HG03521 (cell line): Measurements from ENCODE around the gene TGIF2.
"Not testable (repeated sequence)": the region's sequence is repeated elsewhere in the genome, so short reads cannot be mapped to it uniquely, and the experiment has no call there.

Experiments
- ATAC-seq: cut with Tn5 transposase; IDR thresholded peaks from one replicate; pipeline ENCODE4 v1.9.1; 2021; ENCODE audit warnings: mild to moderate bottlenecking, moderate library complexity; ENCODE audit not compliant: unreplicated experiment

TGIF2 gene

DNA sequence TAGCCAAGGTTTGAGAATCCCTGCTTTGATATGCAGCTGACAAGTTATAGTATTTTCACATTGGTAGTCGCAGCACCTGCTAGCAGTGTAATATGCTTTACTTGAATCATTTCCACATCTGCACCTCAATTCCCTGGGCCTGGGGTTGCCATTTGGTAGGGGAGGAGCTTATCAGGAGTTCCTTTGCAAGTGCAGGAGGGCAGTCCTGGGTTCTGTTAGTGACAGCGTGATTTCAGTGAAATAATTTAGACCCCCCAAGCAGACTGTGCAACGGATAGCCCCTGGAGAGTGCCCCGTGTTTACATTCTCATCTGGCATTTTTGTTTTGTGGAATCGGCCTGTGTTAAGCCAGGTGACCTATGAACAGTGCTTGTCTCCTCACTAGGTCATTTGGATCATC lies 38.2 kb downstream of the TGIF2 start:
- no peak for ATAC-seq

DNA sequence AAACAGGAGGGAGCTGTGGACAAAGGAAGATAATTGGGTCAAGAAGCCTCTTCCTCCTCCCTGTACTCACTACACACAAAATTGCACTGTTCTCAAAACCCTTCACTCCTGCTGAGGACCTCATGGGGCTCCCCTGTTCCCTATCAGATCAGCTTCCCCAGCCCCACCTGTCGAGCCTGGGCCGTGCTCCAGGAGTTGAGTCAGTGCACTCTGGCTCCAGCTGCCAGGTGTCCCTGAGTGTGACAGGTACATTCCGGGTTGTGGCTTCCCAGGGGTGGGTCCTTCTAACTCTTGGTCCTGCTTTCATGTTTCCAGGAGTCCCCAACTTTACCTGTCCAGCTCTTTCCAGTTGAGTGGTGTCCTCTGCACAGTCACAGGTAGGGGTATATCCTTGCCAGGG lies 40.6 kb downstream of the TGIF2 start:
- no peak for ATAC-seq

DNA sequence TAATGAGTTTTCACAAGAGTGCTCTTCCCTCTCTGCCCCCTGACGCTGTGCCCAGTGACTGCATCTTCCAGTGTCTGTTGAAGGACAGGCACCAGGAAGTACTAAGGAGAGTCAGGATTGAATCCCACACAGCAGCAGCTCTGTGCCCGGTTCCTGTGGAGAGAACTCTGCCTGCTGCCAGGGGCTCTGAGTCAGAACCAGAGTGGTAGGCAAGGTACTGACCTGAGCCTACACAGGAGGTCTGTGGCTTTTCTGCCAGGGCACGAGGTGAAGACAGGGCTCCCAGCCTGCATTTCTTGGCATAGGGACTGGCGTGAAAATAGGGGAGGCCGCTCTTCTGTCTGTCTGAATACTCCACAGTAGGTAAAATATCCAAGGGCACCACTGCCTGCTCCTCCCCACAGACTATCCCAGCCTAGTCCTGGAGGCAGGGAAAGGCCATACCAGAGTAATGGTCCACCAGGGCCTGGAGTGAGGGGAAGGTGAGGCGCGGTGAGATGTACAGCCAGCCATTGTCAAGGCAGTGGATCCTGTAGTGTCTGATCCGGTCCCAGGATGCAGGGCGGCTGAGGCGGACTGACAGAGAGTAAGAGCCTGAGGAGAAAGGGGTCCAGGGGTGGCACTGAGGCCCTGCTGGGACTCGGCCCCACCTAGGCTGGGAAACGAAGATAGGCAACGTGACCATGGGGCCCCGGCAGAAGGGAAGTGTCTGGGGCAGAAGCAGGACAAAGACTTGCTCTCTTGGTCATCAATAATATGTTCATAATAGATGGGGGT lies 41.6 kb downstream of the TGIF2 start:
- ATAC-seq: no peak

DNA sequence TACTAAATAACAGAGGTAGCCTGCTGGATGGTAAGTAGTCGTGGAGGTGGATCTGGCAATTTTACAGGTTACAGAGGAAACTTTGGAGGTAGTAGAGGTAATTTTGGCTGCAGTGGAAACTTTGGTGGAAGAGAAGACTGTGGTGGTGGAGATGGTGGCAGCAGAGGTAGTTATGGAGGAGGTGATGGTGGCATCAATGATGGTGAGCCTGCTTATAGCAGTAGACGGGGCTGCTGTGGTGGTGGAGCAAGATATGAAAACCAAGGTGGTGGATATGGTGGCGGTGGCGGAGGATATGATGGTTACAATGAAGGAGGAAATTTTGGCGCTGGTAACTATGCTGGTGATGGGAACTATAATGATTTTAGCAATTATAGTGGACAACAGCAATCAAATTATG lies 47.5 kb downstream of the TGIF2 start:
- ATAC-seq: no peak

DNA sequence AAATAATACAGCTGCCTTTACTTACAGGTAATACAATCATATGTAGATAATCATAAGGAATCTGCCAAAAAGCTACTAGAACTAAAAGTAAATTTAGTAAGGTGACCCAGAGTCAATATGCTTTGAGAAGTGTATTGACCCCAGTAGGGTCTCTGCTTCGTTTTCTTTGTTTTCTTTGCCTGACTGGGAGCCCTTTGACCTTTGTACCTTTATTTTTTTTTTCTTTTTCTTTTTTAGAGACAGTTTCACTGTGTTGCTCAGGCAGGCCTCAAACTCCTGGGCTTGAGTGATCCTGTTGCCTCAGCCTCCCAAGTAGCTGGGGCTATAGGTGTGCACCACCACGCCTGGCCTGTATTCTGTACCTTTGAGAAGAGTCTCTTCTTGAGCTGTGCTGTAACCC lies 50.0 kb downstream of the TGIF2 start:
- no peak for ATAC-seq

DNA sequence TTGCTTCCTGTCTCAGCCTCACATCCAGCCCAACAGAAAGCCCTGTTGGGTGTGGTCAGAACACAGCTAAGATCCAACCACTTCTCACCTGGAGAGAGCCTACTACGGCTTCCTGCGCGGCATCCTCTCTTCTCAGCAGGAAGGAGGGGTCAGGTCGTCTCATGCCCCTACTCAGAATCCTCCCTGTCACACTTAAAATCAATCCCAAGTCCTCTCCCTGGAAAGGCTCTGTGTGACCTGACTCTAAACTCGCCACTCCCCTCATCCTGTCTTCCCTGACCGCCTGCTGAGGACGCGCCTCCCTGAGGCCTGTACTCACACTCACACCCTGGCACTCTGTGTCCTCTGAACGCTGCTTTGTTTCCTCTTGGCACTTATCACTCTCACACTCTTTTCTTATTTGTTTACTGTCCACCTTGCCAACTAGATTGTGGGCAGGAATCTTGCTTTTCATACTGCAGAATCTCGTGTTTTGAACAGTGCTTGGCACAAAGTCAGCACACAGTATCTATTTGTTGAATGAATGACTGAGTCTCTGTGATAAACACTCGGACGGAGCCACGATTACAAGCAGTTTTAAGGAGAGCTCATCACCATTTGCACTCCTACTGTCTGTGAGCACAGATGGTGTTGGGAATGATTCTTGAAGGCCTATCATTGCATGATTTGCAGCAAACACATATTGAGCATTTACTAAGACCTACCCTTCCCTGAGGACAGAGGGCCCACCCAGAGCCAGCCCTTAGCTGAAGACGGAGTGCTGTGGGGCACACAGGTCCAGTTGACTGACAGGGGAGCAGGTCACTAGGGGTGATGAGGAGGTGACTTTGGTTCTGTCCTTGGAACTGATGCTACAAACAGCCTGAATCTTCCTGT lies 50.9 kb downstream of the TGIF2 start:
- no peak for ATAC-seq

DNA sequence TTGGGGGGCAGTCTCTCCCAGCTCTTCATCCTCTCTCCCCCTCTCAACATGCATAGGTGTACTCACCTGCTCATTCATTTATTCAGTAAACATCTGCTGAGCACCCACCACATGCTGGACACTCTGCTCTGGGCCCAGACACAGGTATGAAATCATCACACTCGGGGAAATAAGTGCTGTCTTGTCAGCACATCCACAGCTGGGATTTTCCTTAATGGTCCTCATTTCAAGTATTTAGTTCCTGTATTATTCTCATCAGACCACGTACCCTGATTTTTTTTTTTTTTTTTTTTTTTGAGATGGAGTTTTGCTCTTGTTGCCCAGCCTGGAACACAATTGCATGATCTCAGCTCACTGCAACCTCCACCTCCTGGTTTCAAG lies 51.5 kb downstream of the TGIF2 start:
- no peak for ATAC-seq

DNA sequence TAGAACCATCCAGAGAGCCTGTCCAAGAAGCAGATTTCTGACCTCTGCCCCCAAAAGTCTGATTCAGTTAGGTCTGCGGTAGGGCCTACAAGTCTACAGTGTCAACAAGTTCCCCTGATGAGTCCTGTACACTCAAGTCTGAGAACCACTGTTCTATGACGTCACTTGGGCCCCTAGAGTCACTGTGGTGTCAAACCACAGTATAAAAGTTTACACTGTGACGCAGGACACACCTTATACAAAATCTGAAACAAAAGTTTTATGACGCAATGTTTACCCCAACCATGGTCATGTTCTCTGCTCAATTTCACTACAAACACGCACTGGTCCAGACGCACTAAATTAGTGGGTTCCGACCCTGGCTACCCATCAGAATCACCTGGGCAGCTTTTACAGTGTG lies 54.7 kb downstream of the TGIF2 start:
- ATAC-seq: no peak

DNA sequence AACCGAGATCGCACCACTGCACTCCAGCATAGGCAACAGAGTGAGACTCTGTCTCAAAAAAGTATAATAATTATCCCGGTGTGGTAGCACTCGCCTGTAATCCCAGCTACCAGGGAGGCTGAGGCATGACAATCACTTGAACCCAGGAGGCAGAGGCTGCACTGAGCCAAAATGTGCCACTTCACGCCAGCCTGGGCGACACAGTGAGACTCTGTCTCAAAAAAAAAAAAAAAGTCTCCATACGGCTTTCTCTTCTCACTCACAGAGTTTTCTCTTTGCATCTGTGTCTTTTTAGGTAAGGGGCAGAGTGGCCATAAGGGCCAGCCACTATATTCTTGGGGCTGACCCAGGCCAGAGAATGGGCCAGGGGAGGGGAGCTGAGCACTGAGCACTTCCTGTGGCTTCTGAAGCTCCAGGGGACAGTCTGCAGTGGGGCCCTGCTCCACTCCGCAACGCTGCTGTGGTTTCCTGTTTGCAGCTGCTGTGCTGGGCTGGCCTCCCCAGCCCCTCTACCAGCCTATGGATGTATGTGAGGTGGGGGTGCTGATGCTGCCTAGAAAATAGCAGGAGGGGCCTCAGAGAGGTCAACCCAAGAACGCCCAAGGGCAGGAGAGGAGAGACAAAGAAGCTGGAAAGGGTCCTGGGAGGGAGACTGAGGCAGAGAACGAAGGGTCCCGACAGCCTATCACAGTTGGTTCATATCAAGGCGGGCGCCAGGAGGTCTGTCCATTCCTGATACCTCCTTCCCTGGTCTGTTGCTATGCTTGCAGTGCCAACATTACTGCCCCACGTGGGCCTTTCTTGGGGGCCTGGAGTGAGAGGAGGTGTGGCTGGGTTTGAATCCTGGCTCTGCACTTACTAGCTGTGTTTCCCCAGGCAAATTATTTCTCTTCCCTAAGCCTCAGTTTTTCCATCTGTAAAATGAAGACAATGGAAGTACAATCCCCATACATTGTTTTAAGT lies 56.6 kb downstream of the TGIF2 start:
- no peak for ATAC-seq

DNA sequence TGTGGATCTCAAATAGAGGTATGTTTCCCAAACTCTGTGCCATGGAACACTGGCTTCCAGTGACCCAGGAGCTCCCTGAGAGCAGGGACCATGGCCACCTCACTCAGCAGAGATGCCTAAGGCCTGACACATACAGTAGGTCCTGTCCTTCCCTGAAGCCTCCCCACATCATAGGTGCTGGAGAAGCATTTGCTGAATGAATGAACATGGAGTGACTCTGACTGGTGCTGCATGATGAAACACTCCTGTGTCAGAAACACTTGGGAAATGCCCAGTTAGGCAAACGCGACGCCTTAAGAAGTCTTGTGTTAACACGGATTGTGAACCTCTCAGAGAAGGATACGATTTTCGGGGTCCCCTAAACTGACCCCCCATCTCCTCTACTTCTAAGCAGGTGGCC lies 58.2 kb downstream of the TGIF2 start:
- ATAC-seq: no peak

DNA sequence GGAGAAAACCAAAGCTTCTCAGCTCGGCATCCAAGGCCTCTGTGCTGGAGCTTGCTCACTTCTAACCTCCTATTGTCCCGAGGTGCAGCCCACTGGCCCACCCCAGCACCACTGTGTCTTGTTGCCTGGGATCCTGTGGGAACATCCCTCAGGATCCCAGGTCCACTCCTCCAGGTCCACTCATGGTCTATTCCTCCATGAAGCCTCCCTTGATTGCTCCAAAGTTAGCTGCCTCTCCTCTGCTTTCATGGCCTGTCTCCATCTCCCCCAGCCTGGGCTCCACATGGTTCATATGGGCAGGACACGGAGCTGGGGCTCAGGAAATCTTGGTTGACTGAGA lies 58.7 kb downstream of the TGIF2 start:
- no peak for ATAC-seq

DNA sequence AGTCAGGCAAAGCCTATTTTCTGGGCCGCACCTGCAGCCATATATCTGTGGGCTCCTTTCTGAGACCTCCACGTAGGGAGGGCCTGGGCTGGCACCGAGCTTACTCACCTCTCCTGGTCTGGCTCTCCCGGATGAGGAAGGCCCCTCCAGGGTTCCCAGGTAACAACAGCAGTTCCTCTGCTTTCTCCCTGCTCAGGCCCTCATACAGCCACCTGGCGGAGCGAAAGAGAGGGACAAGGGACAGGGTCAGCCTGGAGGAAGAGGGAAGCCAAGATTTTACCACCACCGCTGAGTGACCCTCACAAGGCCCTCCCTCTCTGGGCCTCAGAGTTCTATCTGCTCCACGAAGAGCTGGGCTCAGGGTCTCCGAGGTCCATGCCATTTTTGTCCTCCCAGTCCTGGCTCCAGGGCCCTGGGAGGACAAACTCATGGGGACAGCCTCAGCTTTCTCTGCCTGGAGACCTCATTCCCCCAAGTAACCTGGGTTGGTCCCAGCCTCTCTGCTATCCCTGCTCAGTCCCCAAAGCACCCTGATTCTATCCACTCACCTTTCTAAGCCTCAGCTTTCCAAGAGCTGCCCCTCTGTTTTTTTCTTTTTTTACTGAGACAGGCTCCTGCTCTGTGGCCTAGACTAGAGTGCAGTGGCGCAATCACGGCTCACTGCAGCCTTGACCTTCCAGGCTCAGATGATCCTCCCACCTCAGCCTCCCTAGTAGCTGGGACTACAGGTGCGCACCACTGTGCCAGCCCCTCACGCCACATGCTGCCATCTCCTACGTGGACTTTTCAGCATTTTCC lies 59.3 kb downstream of the TGIF2 start:
- no peak for ATAC-seq

DNA sequence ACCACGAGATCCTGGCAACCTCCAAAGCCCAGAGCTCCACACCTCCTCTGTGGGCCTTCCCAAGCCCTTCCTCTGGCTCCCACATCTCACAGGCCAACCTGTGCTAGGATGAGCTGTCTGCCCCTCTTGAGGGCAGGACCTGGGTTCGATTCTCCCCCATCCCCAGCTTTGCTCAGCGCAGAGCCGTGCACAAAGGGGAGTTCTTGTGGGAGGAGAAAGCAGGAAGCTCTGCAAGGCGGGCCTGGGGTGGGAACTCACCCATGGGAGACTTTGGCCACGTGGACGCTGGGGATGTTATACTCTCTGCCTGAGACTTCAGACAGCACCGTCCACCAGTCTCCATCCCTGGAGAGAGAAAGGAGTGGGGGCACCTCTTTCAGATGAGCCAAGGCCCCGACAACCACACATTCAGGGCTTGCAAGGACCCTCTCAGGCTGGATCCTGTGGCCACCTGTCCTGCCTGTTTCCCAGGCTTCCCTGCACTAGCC lies 59.9 kb downstream of the TGIF2 start:
- no peak for ATAC-seq

DNA sequence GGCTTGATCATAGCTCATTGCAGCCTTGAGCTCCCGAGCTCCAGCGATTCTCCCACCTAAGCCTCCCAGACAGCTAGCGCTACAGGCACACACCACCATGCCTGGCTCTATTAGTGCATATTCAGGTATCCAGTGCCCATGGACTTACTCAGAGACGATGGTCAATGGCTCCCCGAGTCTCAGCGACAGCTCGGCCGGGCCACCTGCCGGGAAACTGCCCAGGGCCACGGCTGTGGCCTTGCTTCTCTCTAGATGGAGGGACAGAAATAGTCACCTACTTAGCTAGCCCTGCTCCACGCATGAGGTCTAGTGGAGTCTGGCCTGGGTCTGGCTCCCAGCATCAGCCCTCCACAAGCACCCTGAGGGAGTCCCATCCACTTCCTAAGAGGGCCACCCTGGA lies 60.9 kb downstream of the TGIF2 start:
- no peak for ATAC-seq

DNA sequence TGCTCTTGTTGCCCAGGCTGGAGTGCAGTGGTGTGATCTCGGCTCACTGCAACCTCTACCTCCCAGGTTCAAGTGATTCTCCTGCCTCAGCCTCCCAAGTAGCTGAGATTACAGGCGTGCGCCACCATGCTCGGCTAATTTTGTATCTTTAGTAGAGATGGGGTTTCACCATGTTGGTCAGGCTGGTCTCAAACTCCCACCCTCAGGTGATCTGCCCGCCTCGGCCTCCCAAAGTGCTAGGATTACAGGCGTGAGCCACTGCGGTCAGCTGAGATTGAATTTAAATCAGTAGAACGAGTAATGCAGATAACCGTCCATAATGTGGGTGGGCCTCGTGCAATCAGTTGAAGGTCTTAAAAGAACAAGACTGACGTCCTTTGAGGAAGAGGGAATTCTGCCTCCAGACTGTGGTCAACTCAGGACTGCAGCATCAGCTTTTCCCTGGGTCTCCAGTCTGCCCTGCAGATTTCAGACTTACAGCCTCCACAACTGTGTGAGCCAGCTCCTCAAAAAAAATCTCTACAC lies 65.5 kb downstream of the TGIF2 start:
- not testable (repeated sequence) for ATAC-seq

DNA sequence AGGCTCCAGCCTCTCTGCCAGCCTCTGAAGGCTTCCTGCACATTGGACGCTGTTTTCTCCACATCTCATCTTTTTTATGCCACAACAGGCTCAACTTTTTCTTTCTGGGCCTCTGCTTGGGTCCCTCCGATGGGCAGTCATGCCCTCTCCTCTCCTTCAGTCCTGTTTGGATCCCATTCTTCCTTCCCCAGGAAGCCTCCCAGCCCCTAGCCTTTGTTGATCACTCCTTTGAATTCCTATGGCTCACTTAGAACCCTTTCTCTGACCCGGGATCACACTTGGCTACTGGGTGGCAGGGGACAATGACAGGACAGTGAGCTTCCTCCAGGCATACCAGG lies 68.1 kb downstream of the TGIF2 start:
- no peak for ATAC-seq

DNA sequence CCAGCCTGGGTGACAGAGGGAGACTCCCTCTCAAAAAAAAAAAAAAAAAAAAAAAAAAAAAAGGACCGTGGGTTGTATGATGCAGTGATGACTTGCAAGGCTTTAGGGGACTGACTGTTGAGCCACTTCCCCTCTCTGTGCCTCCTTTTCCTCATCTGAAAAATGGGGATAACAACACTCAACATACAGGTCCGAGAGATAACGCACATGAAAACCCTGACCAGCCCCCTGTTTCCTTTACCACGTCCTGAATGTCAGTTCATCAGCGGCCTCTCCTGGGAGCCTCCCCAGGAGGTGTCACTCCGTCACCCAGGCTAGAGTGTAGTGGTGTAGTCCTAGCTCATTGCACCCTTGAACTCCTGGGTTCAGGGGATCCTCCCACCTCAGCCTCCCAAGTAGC lies 68.7 kb downstream of the TGIF2 start:
- ATAC-seq: no peak
